GM19328 (cell line): ENCODE data around the gene ANXA6.
"Not testable (repeated sequence)": the region's sequence is repeated elsewhere in the genome, so short reads cannot be mapped to it uniquely, and the experiment has no call there.

Source experiments
- ATAC-seq: cut with Tn5 transposase; IDR thresholded peaks from one replicate; pipeline ENCODE4 v1.9.1; 2021; ENCODE audit warnings: mild to moderate bottlenecking, moderate library complexity; ENCODE audit not compliant: unreplicated experiment

The ANXA6 gene

DNA sequence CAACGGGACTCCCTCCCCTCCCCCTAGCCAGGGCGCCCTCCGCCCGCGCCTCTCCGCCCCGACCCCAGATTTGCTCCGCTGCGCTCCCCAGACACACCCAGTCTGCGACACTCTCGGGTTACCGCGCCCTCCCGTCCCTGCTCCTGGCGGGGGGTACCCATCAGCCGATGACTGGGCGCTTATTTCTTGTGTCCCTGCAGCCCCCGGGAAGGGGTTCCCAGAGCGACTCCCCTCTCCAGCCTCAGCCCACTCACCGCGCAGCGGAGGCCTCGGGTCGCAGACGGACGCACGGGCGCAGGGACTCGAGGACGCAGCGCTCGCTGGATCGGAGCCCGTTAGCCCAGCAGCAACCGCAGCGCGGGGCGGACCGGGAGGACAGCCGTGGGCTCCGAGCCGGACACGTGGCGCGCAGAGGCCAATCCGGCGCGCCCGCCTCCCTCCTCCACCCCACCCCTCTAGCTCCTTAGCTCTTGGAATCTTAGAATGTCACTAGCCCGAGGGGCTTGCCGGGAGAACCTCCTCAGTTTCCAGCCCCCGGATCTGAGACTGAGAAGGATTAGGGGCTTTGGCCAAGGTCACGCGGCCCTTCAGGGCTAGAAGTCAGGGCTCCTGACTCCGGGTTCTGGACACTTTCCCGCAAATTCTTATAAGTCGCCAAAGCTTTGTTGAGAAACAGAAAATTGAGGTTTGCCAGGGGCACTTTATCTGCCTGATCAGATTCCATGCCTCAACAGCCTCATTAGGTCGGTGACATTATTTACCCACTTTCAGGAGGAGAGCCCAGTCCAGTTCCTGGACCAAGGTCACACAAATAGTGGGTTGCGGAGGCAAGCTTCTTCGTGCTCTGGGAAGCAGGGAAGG is at the start of gene ANXA6:
TSS of gene ANXA6 (minus strand) at position 354 of the 861 bp plus-strand sequence. CDS start 9,878 bp downstream, outside the sequence.
- ATAC-seq, result peak; percentile 46

DNA sequence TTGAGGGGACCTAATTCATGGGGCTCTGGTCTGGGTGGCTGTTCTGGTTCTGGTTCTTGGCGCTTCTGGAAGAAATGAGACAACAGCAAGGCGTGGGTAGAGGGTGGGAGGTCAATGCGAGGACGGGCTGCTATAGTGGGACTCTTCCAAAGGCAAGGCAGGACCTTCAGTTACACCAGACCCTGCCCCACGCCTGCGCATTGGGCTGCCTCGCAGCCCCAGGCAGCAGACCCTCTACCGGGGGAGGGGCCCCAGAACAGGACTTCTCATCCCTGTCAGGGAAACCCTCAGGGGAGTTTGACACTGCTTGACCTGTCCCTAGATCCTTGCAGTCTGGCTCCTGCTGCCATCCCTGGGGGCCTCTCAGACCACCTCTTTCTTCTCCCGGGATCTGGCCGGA is 47.8 kb upstream of the ANXA6 start:
- ATAC-seq, result no peak

DNA sequence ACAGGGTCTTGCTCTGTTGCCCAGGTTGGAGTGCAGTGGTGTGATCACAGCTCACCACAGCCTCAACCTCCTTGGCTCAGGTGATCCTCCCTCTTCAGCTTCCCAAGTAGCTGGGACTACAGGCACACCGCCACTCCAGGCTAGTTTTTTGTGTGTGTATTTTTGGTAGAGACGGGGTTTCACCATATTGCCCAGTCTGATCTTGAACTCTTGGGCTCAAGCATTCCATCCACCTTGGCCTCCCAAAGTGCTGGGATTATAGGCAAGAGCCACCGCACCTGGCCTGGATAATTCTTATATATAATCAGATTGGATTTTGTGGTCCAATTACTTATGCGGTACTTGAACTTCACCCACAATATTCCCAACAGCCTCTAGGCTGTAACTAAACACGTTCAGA is 46.5 kb upstream of the ANXA6 start:
- ATAC-seq, result no peak

DNA sequence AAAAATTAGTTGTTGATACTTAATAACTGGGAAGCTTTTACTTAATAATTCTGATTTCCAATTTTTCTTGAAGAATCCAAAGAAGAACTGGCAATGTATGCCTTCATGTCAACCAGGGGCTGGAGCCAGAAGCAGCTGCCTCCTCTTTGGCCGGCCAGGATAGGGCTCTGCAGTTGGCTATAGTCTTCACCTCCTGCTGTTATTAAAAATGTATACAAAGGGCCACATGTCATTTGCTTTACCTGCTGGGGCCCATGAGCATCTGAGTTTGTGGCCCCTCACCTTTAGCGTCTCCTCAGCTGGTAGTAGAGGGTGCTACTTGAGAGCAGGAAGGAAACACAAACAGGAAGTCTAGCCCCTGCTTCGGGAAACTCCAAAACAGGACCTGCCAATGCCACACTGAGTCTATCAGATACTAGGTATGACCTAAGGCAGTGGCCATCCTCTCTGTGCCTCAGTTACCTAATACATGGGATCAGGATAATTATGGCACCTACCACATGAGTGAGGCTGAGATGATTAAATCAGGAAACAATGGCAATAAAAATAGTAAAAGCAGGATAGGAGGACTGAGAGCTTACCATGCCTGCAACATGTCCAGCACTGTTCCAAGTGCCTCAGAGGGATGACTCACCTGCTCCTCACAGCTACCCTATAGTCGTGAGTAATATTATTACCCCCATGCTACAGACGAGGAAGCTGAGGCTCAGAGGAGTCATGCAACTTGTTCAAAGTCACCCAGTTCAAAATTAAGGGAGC is 45.0 kb upstream of the ANXA6 start:
- ATAC-seq, result no peak

DNA sequence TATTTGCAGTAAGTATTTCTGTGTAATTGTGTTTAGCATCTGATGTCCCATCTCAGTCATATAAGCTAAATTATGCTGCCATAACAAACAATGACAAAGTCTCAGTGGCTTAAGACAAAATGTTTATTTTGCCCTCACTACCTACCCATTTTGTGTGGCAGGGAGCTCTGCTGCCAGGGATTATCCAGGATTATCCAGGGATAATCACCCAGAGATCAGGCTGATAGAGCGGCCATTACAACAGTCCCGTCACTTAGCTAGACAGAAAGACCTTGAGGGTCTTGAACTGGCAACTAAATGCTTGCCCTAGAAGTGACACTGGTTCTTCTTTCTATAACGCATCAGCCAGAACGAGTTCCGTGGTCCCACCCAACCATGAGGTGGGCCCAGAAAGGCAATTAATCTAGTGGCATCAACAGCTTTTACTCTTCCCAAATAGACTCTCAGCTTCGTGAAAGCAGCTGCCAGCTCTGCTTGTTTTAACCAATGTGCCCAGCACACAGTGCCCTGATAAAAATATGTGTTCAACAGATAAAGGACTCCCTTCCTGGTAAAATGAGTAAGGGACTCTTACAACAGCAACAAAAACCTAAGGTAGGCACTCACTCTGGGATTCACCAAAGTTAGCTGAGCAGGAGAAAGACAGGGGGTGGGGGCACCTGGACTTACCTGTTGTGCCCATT is 43.5 kb upstream of the ANXA6 start:
- no peak for ATAC-seq

DNA sequence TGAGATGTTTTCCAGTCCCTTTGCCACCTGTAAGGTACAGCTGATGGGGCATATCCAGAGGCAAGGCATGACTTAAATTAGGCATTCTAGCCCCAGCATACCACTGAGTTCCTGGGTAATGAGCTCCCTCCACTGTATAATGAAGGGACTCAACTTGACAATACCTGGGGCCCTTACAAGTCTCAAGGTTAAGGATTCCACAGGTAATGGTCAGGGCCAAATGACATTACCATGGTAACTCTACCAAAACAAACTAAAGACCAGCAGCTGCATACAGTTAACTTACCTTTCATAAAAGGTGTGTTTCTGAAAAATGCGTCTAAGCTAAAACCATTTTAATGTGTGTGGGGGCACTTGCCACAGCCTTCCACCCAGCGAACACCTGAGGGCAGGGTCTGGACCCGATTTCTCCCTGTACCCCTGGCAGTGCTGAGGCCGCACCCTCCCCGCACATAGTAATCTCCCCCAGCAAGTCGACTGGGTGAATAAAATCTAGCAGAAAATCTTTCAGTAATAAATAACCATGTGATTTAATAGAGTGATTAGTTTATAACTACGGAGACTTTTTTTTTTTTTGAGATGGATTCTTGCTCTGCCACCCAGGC is 42.1 kb upstream of the ANXA6 start:
- ATAC-seq, result no peak

DNA sequence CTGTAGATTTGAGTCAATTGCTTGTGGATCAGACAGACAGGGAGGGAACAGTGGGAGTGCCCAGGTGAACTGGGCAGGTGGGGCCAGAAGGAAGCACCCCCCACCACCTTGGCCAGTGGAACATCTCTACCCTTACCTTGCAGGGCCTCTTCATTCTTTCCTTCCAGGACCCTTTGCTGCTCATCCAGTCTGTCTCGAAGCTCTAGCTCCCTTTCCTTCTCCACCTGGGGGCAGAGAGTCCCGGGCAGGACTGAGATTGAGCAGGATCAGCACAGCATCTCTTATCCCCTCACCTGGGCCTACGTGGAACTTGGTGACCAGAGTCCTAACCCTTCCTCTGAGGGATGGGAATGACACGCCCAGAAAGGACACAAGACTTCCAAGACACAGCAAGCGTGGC is 41.3 kb upstream of the ANXA6 start:
- no peak for ATAC-seq

DNA sequence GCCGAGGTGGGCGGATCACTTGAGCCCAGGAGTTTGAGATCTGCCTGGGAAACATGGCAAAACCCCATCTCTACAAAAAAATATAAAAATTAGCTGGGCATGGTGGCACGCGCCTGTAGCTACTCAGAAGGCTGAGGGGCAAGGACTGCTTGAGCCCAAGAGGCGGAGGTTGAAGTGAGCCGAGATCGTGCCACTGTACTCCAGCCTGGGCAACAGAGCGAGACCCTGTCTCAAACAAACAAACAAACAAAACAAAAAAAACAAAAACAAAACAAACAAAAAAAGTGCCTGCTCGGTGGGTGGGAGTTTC is 39.7 kb upstream of the ANXA6 start:
- not testable (repeated sequence) for ATAC-seq

DNA sequence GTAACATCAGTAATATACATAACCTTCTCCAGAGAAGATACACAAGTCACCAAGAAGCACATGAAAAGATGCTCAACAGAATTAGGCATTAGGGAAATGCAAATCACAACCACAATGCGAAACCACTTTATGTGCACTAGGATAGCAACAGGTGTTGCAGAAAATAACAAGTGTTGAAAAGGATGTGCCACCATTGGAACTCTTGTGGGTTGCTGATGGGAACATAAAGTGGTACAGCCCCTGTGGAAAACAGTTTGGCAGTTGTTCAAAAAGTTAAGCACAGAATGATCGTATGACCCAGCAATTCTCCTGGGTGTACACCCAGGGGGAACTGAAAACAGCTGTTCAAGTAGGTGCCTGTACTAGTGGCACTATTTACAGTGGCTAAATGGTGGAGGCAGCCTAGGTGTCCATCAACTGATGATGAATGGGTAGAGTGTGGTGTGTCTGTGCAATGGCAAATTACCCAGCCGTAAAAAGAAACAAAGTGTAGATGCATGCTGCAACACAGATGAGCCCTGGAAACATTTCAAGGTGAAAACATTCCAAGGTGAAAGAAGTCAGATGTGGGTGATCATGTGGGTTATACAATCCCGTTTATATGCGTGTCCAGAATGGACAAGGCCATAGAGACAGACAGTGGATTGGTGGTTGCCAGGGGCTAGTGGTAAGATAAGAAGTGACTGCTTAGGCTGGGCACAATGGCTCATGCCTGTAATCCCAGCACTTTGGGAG is 39.1 kb upstream of the ANXA6 start:
- peak; percentile 87 for ATAC-seq

DNA sequence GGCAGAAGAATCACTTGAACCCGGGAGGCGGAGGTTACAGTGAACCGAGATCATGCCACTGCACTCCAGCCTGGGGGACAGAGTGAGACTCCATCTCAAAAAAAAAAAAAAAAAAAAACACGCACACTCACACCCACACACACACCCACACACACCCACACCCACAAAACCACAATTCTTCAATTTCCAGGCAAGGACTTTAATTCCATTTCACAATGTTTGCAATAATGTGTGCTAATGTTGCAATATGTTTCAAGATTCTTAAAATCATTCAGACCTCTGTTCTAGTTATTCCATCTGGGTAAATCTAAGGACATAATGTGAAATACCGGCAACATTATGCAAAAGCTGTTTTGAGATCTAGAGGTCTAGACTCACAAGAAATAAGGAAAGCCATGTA is 38.0 kb upstream of the ANXA6 start:
- ATAC-seq, result no peak

- no peak for ATAC-seq
These were observed 35.0 kb upstream of the ANXA6 start for GRCh38 chr5:151192626-151193025.

- ATAC-seq, result no peak
These were observed 34.1 kb upstream of the ANXA6 start for GRCh38 chr5:151191661-151192060.

DNA sequence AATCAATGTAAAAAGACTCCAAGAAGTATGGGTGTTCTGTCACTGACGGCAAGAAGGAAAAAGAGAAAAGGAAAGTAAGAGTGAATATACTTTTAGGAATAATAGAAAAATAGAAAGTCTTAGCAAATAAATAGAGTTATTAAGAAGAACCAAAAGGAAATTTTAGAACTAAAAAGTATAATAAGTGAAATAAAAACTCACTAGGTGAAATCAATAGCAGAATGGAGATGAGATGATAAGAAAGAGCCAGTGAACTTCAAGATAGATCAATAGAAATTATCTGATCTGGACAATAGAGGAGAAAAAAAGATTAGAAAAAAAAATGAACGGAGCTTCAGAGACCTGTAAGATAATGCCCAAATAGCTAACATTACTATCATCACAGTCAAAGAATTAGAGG is 31.6 kb upstream of the ANXA6 start:
- no peak for ATAC-seq

DNA sequence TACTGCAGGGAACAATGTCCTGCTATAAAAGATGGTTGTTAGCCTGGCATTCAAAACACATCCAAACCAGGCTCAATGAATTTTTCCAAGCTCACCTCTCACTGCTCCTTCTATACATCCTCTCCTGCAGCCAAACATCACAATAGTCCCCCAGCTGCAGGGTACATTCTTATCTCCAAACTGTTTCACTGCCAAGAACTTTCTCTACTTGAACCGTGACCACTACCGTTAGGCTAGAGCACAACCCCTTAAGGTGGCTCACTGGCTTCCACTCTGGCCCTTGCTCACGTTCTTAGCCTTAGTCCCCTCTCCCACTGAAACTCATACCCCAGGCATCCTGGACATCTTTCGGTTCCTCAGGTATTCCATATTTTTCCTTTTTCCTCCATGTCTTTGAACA is 29.0 kb upstream of the ANXA6 start:
- ATAC-seq, result no peak

GRCh38 chr5:151186052-151186451 is 28.5 kb upstream of the ANXA6 start:
- ATAC-seq, result no peak

GRCh38 chr5:151184316-151185042 is 26.9 kb upstream of the ANXA6 start:
- ATAC-seq, result no peak

- ATAC-seq, result no peak
These were observed 26.1 kb upstream of the ANXA6 start for GRCh38 chr5:151183456-151184245.

- ATAC-seq, result no peak
These were observed 25.4 kb upstream of the ANXA6 start for GRCh38 chr5:151182976-151183375.

DNA sequence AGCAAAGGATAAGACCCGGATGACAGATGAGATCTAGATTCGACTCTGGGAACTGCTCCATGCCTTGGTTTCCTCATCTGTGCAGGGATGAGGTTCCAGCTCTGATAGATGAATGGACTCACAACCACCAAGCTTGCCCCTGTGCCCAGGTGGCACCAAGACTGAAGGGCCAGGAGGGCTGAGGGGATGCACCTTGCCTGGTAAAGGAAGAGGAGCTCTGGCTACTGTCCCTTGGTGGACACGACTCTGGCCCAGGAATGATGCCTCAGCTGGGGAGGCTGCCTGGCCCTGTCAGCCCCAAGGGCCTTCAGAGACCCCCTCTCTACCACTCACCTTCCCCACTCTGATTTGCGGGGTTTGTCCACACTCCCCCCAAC is 24.9 kb upstream of the ANXA6 start:
- no peak for ATAC-seq
